ENCODE measurements around the gene KRTAP5-8. TPM values are rescaled to one million over a fixed set of nuclear protein-coding genes. Genes with fewer than 3 reads are reported as not detected.

The KRTAP5-8 gene
- total and polyA plus RNA-seq, 9 of the 15 experiments (the other 6 are each of a cell fraction or from before 2014, with no cell fraction given), result not detected

DNA sequence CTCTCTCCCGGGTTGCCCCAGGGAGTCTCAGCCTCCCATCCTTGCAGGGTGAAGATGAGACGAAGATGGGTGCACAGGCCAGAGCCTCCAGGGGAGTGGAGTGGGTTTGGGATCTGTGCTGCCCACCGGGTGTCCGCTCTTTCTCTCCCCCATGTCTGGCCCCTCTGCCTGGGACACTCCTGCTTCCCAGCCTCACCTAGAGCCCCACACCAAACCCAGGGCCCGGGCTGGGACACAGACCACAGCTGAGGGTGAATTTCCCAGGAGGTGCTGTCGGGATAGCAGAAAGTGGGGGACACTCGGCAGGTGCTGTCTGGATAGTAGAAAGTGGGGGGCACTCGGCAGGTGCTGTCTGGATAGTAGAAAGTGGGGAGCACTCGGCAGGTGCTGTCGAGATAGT is 35.8 kb upstream of the KRTAP5-8 start:
- ChIA-PET POLR2A (no interaction called here), CTCF (ENCODE audit: low intra/inter-chr PET ratio) (no interaction called here)
- Histone ChIP-seq H2AFZ (ENCODE audit: low read depth, low read length) (no peak overlapping the region), H3K4me2 (ENCODE audit: insufficient read depth, low read length) (no peak overlapping the region), H3K4me1 (replicated peaks in 1 of 2; ENCODE audit: control insufficient read depth in 2 of 2, insufficient read depth in 2 of 2, low read length in 2 of 2) (no peaks in the 10 kb centered on the region), H3K27me3 (ENCODE audit: control insufficient read depth in 2 of 2, insufficient read depth in 2 of 2, low read length in 2 of 2) (no peaks in the 10 kb centered on the region), H3K79me2 (ENCODE audit: control insufficient read depth, insufficient read depth, low read length) (no peaks in the 10 kb centered on the region), H3K9ac (ENCODE audit: insufficient read depth in 1 of 2, low read depth in 2 of 2, low read length in 2 of 2) (no peak overlapping the region), H3K9me3 (replicated peaks; ENCODE audit: control insufficient read depth, insufficient read depth, low read depth, low read length) (no peaks in the 10 kb centered on the region), H3K9me1 (ENCODE audit: control insufficient read depth, insufficient read depth, low read length) (no peaks in the 10 kb centered on the region), H3K27ac (ENCODE audit: extremely low read depth, low read depth, low read length) (no peak overlapping the region), H3K4me3 (no peak overlapping the region), H4K20me1 (replicated peaks; ENCODE audit: control insufficient read depth, insufficient read depth, low read length) (no peaks in the 10 kb centered on the region), H3K36me3 (ENCODE audit: control insufficient read depth, insufficient read depth, low read length) (peaks cover 30% of the 10 kb centered on the region; the same call in 2 of the 3 replicates)
- in situ Hi-C loops (cut with MboI), result no loop called here
- intact Hi-C loops (cut with micrococcal nuclease), result no loop called here
- no peak for ATAC-seq
- 66% methylated on average over 7 of the region's 10 CpGs for WGBS (ENCODE audit: insufficient coverage, low coverage, missing lambda C conversion rate)
- no TSS peak for BruUV-seq (replicated peaks)
- FAIRE-seq, result no peak
- DNase-seq (ENCODE audit: extremely low read depth in 1 of 4, low spot score in 3 of 4), result no peak
- no peak for TF ChIP-seq XRCC3 (IDR thresholded peaks at IDR 0.05)
- TF ChIP-seq FOXA1 (IDR thresholded peaks at IDR 0.05; ENCODE audit: borderline replicate concordance), result no peak
- TF ChIP-seq CEBPB (tag; IDR thresholded peaks at IDR 0.05), result no peak
- TF ChIP-seq TEAD2 (tag; IDR thresholded peaks at IDR 0.05), result no peak
- no peak for TF ChIP-seq DIDO1 (tag; IDR thresholded peaks at IDR 0.05; ENCODE audit: low read depth)
- no peak for TF ChIP-seq ESRRB (CRISPR knock-in tag; IDR thresholded peaks at IDR 0.05; ENCODE audit: borderline replicate concordance)
- no peak for TF ChIP-seq GABPB1 (CRISPR knock-in tag; IDR thresholded peaks at IDR 0.05)

DNA sequence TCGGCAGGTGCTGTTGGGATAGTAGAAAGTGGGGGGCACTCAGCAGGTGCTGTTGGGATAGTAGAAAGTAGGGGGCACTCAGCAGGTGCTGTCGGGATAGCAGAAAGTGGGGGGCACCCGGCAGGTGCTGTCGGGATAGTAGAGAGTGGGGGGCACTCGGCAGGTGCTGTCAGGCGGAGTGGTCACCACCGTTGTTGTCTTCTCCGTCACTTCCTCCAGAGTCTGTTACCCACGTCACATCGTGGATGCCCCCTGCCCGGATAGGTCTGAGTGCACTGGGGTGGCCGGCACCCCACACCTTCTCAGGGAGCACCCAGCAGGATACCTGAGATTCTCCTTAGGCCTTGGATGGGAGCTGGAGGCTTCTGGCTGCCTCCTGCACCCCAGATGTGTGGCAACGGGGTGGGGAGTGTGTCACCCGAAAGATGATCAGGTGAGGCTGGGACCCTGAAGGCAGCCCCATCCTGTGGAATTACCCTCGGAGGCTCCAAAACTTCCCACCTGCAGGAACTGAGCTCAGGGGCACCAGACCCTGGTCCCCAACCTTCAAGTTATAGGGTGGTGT is 34.9 kb upstream of the KRTAP5-8 start:
- Histone ChIP-seq H3K27ac (ENCODE audit: extremely low read depth, low read depth, low read length) (no peak overlapping the region), H3K9me1 (ENCODE audit: control insufficient read depth, insufficient read depth, low read length) (no peaks in the 10 kb centered on the region), H4K20me1 (replicated peaks; ENCODE audit: control insufficient read depth, insufficient read depth, low read length) (no peaks in the 10 kb centered on the region), H3K27me3 (ENCODE audit: control insufficient read depth in 2 of 2, insufficient read depth in 2 of 2, low read length in 2 of 2) (no peaks in the 10 kb centered on the region), H3K9me3 (replicated peaks; ENCODE audit: control insufficient read depth, insufficient read depth, low read depth, low read length) (no peaks in the 10 kb centered on the region), H2AFZ (ENCODE audit: low read depth, low read length) (no peak overlapping the region), H3K79me2 (ENCODE audit: control insufficient read depth, insufficient read depth, low read length) (no peaks in the 10 kb centered on the region), H3K4me3 (no peak overlapping the region), H3K36me3 (ENCODE audit: control insufficient read depth, insufficient read depth, low read length) (peaks cover 22% of the 10 kb centered on the region; the same call in 2 of the 3 replicates), H3K4me2 (ENCODE audit: insufficient read depth, low read length) (no peak overlapping the region), H3K9ac (ENCODE audit: insufficient read depth in 1 of 2, low read depth in 2 of 2, low read length in 2 of 2) (no peak overlapping the region), H3K4me1 (replicated peaks in 1 of 2; ENCODE audit: control insufficient read depth in 2 of 2, insufficient read depth in 2 of 2, low read length in 2 of 2) (no peaks in the 10 kb centered on the region)
- ChIA-PET POLR2A (no interaction called here), CTCF (ENCODE audit: low intra/inter-chr PET ratio) (no interaction called here)
- no peak for DNase-seq (ENCODE audit: extremely low read depth in 1 of 4, low spot score in 3 of 4)
- FAIRE-seq, result no peak
- intact Hi-C loops (cut with micrococcal nuclease) (no loop called here), in situ Hi-C loops (cut with MboI) (no loop called here)
- WGBS (ENCODE audit: insufficient coverage, low coverage, missing lambda C conversion rate), result 86% methylated on average over 15 of the region's 15 CpGs
- BruUV-seq (replicated peaks), result no TSS peak
- no peak for ATAC-seq
- TF ChIP-seq KAT8 (IDR thresholded peaks at IDR 0.05; ENCODE audit: low read depth), result no peak
- TF ChIP-seq ZNF77 (CRISPR knock-in tag; IDR thresholded peaks at IDR 0.05), result no peak
